ENCODE measurements around the gene ACVR1C. TPM values are rescaled to one million over a fixed set of nuclear protein-coding genes. Genes with fewer than 3 reads are reported as not detected.

Gene ACVR1C
- total RNA-seq (1 to 10 TPM; 1.1 to 1.9 (median 1.5) TPM), polyA plus RNA-seq (under 1 TPM; 0.13 to 0.77 (median 0.34) TPM)
- long read RNA-seq, donor 1, full-length matches to known transcripts: 1 of 1 reads
- long read RNA-seq, donor 1, partial matches to known transcripts: 0 of 1 reads
- long read RNA-seq, donor 1, other reads (novel, unspliced or antisense): 0 of 1 reads
- long read RNA-seq, donor 2, full-length matches to known transcripts: 1 of 1 reads
- long read RNA-seq, donor 2, partial matches to known transcripts: 0 of 1 reads
- long read RNA-seq, donor 2, other reads (novel, unspliced or antisense): 0 of 1 reads

DNA sequence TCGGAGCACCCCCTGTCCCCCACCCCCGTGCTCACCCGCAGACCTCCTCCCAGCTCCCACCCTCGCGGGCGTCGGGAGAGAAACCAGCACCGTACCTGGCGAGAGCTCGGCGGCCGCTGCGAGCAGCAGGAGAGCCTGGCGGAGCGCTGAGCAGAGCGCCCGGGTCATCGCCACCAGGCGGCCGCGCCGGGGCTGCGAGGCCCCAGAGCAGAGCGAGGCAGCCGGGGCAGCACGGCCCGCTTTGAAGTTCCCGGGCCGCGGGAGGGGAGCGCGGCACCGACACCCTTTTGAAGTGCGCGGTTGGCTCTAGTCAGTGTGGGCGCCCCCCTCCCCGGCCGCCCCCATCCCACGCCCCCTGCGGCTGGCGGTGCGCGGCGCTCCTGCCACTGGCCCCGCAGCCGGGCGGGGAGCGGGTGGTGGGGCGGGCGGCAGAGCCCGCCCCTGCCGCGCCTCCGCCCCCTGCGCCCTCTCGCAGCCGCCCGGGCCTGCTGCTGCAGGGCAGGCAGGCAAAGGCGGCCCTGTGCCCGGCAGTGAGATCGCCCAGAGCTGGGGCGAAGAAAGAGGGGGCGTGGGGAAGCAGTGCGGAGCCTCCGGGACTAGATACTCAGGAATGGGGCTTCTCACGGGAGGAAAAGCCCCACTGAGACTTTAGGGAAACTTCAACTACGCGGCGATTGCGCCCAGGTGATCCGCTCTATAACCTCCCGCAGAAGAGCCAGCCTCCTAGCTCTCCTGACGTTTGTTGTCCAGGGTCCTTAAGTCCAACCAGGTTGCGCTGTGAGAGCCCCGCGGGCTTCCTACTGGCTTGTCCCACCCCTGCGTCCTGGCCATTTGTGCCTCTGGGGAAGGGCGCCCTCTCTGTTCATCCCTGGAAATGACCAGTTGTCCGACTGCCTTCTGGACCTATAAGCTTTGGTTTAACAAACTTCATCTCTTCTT lies at the start of gene ACVR1C:
ACVR1C (minus strand) TSS at position 388 of the 939 bp plus-strand sequence; CDS start at position 168, 220 bp downstream.
- TF ChIP-seq, protein P1, sequence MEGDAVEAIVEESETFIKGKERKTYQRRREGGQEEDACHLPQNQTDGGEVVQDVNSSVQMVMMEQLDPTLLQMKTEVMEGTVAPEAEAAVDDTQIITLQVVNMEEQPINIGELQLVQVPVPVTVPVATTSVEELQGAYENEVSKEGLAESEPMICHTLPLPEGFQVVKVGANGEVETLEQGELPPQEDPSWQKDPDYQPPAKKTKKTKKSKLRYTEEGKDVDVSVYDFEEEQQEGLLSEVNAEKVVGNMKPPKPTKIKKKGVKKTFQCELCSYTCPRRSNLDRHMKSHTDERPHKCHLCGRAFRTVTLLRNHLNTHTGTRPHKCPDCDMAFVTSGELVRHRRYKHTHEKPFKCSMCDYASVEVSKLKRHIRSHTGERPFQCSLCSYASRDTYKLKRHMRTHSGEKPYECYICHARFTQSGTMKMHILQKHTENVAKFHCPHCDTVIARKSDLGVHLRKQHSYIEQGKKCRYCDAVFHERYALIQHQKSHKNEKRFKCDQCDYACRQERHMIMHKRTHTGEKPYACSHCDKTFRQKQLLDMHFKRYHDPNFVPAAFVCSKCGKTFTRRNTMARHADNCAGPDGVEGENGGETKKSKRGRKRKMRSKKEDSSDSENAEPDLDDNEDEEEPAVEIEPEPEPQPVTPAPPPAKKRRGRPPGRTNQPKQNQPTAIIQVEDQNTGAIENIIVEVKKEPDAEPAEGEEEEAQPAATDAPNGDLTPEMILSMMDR (IDR thresholded peaks at IDR 0.05): peak; percentile 49
- peak within 1 kb of the TSS; percentile 61 for H3K27ac ChIP-seq
- intact Hi-C loops (cut with DNase I): loop anchor here in 1 of 2 donors (10.0 kb wide), 1 partner anchor 376 kb away; no protein-coding TSS in a partner anchor
- peak; percentile 83 to 91 (median 88) for ATAC-seq
- peaks cover 0 to 6% (median 0%) of the 10 kb centered on the region in 3 donors for H3K27me3 ChIP-seq (ENCODE audit: insufficient read depth in 3 of 3, low read length in 2 of 3)
- peak within 1 kb of the TSS; percentile 77 for H3K4me3 ChIP-seq
- no peaks in the 10 kb centered on the region for H3K36me3 ChIP-seq (ENCODE audit: insufficient read depth in 1 of 2, low read depth in 1 of 2)
- 0 to 1% (median 1%) methylated on average over 56 to 79 of the region's 79 CpGs for WGBS, 3 donors
- no peaks in the 10 kb centered on the region for H3K4me1 ChIP-seq
- no peaks in the 10 kb centered on the region for H3K9me3 ChIP-seq
- DNase-seq: peak; percentile 58 to 76

DNA sequence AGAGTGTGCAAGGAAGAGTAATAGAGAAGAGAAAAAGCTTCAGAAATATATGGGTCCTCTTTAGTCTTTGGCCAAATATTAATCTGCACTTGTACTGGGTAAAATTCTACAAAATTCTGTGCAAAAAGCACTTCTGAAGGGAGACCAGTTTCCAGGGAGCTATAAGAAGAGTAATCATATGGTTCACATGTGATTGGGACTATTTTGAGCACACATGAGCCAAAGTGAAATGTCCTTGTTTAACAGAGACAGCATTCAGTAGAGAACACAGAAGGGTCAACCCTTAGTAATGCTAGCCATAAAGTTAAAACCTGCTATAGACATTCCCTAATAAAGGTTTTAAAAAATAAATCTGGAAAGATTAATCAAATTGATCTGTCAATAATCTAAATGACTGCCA lies 49.3 kb upstream of the ACVR1C start:
- no peak for DNase-seq

DNA sequence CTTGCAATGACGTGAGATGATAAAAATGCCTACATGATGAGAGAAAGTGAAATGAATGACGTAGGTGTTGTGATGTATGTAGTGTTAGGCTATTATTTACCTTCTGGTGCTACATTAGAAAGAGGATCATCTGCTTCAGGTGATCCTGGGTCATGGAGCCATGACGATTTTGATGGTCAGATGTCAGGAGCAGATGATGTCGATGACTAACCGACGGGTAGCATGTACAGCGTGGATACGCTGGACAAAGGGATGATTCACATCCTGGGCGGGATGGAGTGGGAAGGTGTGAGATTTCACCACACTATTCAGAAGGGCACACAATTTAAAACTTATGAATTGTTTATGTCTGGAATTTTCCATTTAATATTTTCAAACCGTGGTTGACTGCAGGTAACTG lies 43.5 kb upstream of the ACVR1C start:
- ATAC-seq (peak in 1 of 4 donors; percentile 24), DNase-seq (no peak)
- Histone ChIP-seq H3K36me3 (ENCODE audit: insufficient read depth in 1 of 2, low read depth in 1 of 2) (peaks cover 0 to 9% of the 10 kb centered on the region in 2 donors), H3K4me1 (no peaks in the 10 kb centered on the region), H3K4me3 (no peak overlapping the region), H3K27me3 (ENCODE audit: insufficient read depth in 3 of 3, low read length in 2 of 3) (no peaks in the 10 kb centered on the region), H3K9me3 (no peaks in the 10 kb centered on the region), H3K27ac (no peak overlapping the region)
- TF ChIP-seq, protein P1 (IDR thresholded peaks at IDR 0.05): no peak
- WGBS, 3 donors: 68 to 76% (median 72%) methylated on average over 10 of the region's 10 CpGs
- intact Hi-C loops (cut with DNase I): no loop called here

More for the DNA sequence above, 49.3 kb upstream of the ACVR1C start:
- Histone ChIP-seq H3K27ac (no peak overlapping the region), H3K4me1 (no peaks in the 10 kb centered on the region), H3K27me3 (ENCODE audit: insufficient read depth in 3 of 3, low read length in 2 of 3) (no peaks in the 10 kb centered on the region), H3K4me3 (no peak overlapping the region), H3K9me3 (no peaks in the 10 kb centered on the region), H3K36me3 (ENCODE audit: insufficient read depth in 1 of 2, low read depth in 1 of 2) (no peaks in the 10 kb centered on the region)
- ATAC-seq: no peak
- TF ChIP-seq, protein P1 (IDR thresholded peaks at IDR 0.05): no peak
- intact Hi-C loops (cut with DNase I): no loop called here

DNA sequence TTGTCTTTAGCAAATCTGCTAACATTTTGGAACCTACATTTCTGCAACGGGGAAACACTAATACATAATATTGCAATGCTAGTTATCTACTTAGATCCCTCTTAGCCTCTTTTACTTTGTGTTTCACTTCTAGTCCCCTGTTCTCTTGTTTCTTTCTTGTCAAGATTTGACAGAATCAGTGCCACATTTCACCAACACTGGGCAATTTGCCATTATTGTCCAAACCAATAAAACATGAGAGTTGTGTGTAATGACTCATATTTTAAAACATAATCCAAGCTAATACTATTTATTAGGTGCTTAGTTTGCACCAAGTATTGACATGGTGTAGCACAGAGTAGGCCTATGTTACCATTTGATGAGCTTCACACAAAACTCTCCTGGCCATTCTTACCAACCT lies 33.7 kb upstream of the ACVR1C start:
- ATAC-seq: no peak
- TF ChIP-seq, protein P1 (IDR thresholded peaks at IDR 0.05): no peak
- Histone ChIP-seq H3K27ac (no peak overlapping the region), H3K9me3 (no peaks in the 10 kb centered on the region), H3K4me1 (no peaks in the 10 kb centered on the region), H3K36me3 (ENCODE audit: insufficient read depth in 1 of 2, low read depth in 1 of 2) (no peaks in the 10 kb centered on the region), H3K4me3 (no peak overlapping the region), H3K27me3 (ENCODE audit: insufficient read depth in 3 of 3, low read length in 2 of 3) (no peaks in the 10 kb centered on the region)
- DNase-seq: no peak
- intact Hi-C loops (cut with DNase I): no loop called here
- WGBS, 3 donors: 73 to 77% (median 74%) methylated on average over 1 of the region's 1 CpG
